GM23338 (cell line): ENCODE results near the gene FMN1. TPM values are rescaled to one million over a fixed set of nuclear protein-coding genes. Genes with fewer than 3 reads are reported as not detected.

Source experiments
- ATAC-seq: fragments of 200-7000 bp; cut with Tn5 transposase; 3 replicates; pipeline ENCODE4 v1.9.1; 2020
- DNase-seq: peaks from one replicate; pipeline ENCODE4 v3.0.0-alpha.2; 2015; ENCODE audit warnings: low spot score
- H2AFZ ChIP-seq: fragments of 200-600 bp; sonication (generic); 2 replicates; pipeline ENCODE4 v1.8.0; 2016; ENCODE audit warnings: antibody characterized with exemption, mild to moderate bottlenecking, moderate library complexity
- H3F3A ChIP-seq: fragments of 200-600 bp; sonication (generic); replicated peaks from 2 replicates; pipeline ENCODE4 v1.8.0; 2017; ENCODE audit warnings: antibody characterized with exemption, mixed run types, low read depth
- H3K27ac ChIP-seq: fragments of 200-600 bp; sonication (generic); 2 replicates; pipeline ENCODE4 v1.6.1; 2016; ENCODE audit warnings: low read depth
- H3K27me3 ChIP-seq: fragments of 200-600 bp; sonication (generic); 2 replicates; pipeline ENCODE4 v1.8.0; 2016; ENCODE audit warnings: mild to moderate bottlenecking, mixed run types, moderate library complexity; ENCODE audit not compliant: insufficient read depth
- H3K36me3 ChIP-seq: fragments of 200-600 bp; sonication (generic); 2 replicates; pipeline ENCODE4 v1.8.0; 2016; ENCODE audit warnings: mild to moderate bottlenecking; ENCODE audit not compliant: insufficient read depth
- H3K4me1 ChIP-seq: fragments of 200-600 bp; sonication (generic); 2 replicates; pipeline ENCODE4 v1.8.0; 2016; ENCODE audit warnings: mild to moderate bottlenecking, moderate library complexity; ENCODE audit not compliant: insufficient read depth
- H3K4me2 ChIP-seq: fragments of 200-600 bp; sonication (generic); 2 replicates; pipeline ENCODE4 v1.7.1; 2017; ENCODE audit warnings: mixed run types
- H3K4me3 ChIP-seq: fragments of 200-600 bp; sonication (generic); 2 replicates; pipeline ENCODE4 v1.6.1; 2016; ENCODE audit warnings: mixed run types
- H3K79me2 ChIP-seq: fragments of 200-600 bp; sonication (generic); replicated peaks from 2 replicates; pipeline ENCODE4 v1.8.0; 2017; ENCODE audit warnings: mild to moderate bottlenecking; ENCODE audit not compliant: insufficient read depth
- H3K9me2 ChIP-seq: fragments of 200-600 bp; sonication (generic); 2 replicates; pipeline ENCODE4 v1.8.0; 2017; ENCODE audit not compliant: insufficient read depth
- H4K20me1 ChIP-seq: fragments of 200-600 bp; sonication (generic); replicated peaks from 2 replicates; pipeline ENCODE4 v1.8.0; 2017; ENCODE audit warnings: mild to moderate bottlenecking; ENCODE audit not compliant: insufficient read depth
- H3K27ac Mint-ChIP-seq: 2 replicates; pipeline ENCODE4 v1.8.0; 2020; ENCODE audit warnings: inconsistent platforms, mild to moderate bottlenecking, moderate library complexity, mixed read lengths
- H3K27me3 Mint-ChIP-seq: 3 replicates; pipeline ENCODE4 v1.8.0; 2022; ENCODE audit warnings: low read depth, mild to moderate bottlenecking, moderate library complexity, mixed read lengths, inconsistent platforms; ENCODE audit not compliant: insufficient read depth, poor library complexity
- H3K36me3 Mint-ChIP-seq: 3 replicates; pipeline ENCODE4 v1.8.0; 2021; ENCODE audit warnings: low read depth, mild to moderate bottlenecking, inconsistent platforms, moderate library complexity, mixed read lengths
- H3K4me1 Mint-ChIP-seq: 3 replicates; pipeline ENCODE4 v1.8.0; 2020; ENCODE audit warnings: mild to moderate bottlenecking, inconsistent platforms, mixed read lengths
- H3K4me3 Mint-ChIP-seq: 3 replicates; pipeline ENCODE4 v1.8.0; 2021; ENCODE audit warnings: moderate library complexity, mild to moderate bottlenecking, inconsistent platforms, mixed read lengths
- H3K9me3 Mint-ChIP-seq: 3 replicates; pipeline ENCODE4 v1.8.0; 2020; ENCODE audit warnings: moderate library complexity, mild to moderate bottlenecking, inconsistent platforms, mixed read lengths
- CREB1 ChIP-seq: fragments of 250-450 bp; sonication (Bioruptor Pico); IDR thresholded peaks from 2 replicates; pipeline ENCODE4 v1.5.0; 2020; ENCODE audit warnings: low read depth, mild to moderate bottlenecking, moderate library complexity
- ETS1 ChIP-seq: IDR thresholded peaks from 2 replicates; pipeline ENCODE4 v1.6.1; 2016; ENCODE audit warnings: antibody characterized with exemption
- EZH2 ChIP-seq: fragments of 200-600 bp; sonication (generic); IDR thresholded peaks from one replicate; pipeline ENCODE4 v1.8.0; 2017; ENCODE audit warnings: antibody characterized with exemption, mild to moderate bottlenecking, low read depth; ENCODE audit not compliant: unreplicated experiment
- JUNB ChIP-seq: IDR thresholded peaks from one replicate; pipeline ENCODE4 v1.6.1; 2016; ENCODE audit warnings: antibody characterized with exemption; ENCODE audit not compliant: unreplicated experiment
- NANOG ChIP-seq: IDR thresholded peaks from 2 replicates; pipeline ENCODE4 v1.6.1; 2016; ENCODE audit warnings: antibody characterized with exemption, borderline replicate concordance
- ZNF114 ChIP-seq: fragments of 250-450 bp; sonication (Bioruptor Pico); IDR thresholded peaks from 2 replicates; pipeline ENCODE4 v1.5.0; 2020; ENCODE audit warnings: mild to moderate bottlenecking, moderate library complexity
- ZNF462 ChIP-seq: fragments of 250-450 bp; sonication (Bioruptor Pico); IDR thresholded peaks from 2 replicates; pipeline ENCODE4 v1.5.0; 2020; ENCODE audit warnings: mild to moderate bottlenecking, moderate library complexity
- polyA plus RNA-seq: library from polyadenylated mRNA; unstranded; fragments of >200 nt; fragmentation: Nextera tagmentation; extraction: Ambion mirVana; gene quantifications from 2 replicates; pipeline ENCODE4 v1.2.1, GENCODE V29; 2016
- total RNA-seq: library from RNA; depleted of rRNA; stranded (reverse); fragments of >200 nt; shearing (Covaris generic); gene quantifications from 2 replicates; pipeline ENCODE4 v1.2.3, GENCODE V29; 2014

The FMN1 gene
- total and polyA plus RNA-seq, 2 experiments from 2014 or later: 1.2 to 1.6 TPM

DNA sequence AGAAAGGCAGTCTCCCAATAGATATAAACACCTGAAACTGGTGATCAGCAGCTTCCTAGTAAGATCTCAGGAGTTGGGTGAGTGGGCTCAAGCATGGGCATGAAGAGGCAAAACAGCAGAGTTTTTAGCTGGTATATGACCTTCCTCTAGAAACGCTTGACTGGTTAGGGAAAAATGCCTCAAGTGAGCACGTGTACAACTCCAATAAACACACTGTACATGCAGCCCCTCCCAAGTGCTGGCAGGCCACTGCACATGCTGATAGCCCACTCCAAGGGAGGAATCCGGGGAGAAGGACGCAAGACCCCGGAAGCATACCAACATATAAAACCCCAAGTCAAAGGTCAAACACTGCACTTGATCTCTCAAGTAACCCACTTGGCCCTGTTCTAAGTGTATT is 143.0 kb downstream of the FMN1 start (continued):
- TF ChIP-seq ZNF462 (CRISPR knock-in tag) (no peak), NANOG (no peak)

DNA sequence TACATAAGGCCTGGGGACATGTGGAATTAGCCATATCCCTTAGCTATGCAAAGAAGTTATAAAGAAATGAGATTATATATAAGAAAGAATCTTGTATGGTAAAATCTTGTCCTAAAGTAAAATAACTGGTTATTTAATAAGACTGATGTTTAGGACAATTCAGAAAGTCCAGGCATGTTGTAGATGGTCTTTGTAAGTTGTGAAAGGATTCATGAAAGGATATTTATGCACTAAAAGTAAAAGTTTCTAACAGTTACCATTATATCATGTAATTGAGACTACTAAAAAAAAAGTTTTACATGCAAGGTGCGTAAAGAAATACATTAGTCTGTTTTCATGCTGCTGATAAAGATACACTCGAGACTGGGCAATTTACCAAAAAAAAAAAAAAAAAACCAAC is 146.3 kb downstream of the FMN1 start:
- no peak overlapping the region for H2AFZ ChIP-seq
- H3F3A ChIP-seq: no peaks in the 10 kb centered on the region
- TF ChIP-seq JUNB: no peak
- no peak for TF ChIP-seq CREB1 (CRISPR knock-in tag)
- no peak for TF ChIP-seq ETS1
- TF ChIP-seq ZNF114: no peak
- TF ChIP-seq NANOG: no peak
- TF ChIP-seq EZH2: no peak
- no peak overlapping the region for H3K4me2 ChIP-seq
- Mint-ChIP-seq H3K36me3 (peaks cover 57% of the 10 kb centered on the region), H3K27me3 (peaks cover 3% of the 10 kb centered on the region), H3K4me1 (no peaks in the 10 kb centered on the region), H3K4me3 (no peak overlapping the region), H3K27ac (no peak overlapping the region), H3K9me3 (peaks cover 79% of the 10 kb centered on the region)
- H3K9me2 ChIP-seq: no peaks in the 10 kb centered on the region
- no peaks in the 10 kb centered on the region for H3K27me3 ChIP-seq
- no peak overlapping the region for H3K27ac ChIP-seq
- no peaks in the 10 kb centered on the region for H3K79me2 ChIP-seq
- no peak overlapping the region for H3K4me3 ChIP-seq
- H3K36me3 ChIP-seq: peaks cover 5% of the 10 kb centered on the region; the same call in 1 of the 2 replicates
- no peaks in the 10 kb centered on the region for H4K20me1 ChIP-seq
- DNase-seq (peak; percentile 60), ATAC-seq (no peak)
- no peaks in the 10 kb centered on the region for H3K4me1 ChIP-seq
